GM18861 (cell line): Measurements from ENCODE around the gene ZDHHC14.

Experiments
- ATAC-seq: cut with Tn5 transposase; IDR thresholded peaks from one replicate; pipeline ENCODE4 v1.9.1; 2021; ENCODE audit not compliant: unreplicated experiment

ZDHHC14 gene

GRCh38 chr6:157442291-157442690, 61.3 kb downstream of the ZDHHC14 start:
- ATAC-seq = no peak

GRCh38 chr6:157443066-157443800, 62.2 kb downstream of the ZDHHC14 start:
- ATAC-seq = peak; percentile 90

DNA sequence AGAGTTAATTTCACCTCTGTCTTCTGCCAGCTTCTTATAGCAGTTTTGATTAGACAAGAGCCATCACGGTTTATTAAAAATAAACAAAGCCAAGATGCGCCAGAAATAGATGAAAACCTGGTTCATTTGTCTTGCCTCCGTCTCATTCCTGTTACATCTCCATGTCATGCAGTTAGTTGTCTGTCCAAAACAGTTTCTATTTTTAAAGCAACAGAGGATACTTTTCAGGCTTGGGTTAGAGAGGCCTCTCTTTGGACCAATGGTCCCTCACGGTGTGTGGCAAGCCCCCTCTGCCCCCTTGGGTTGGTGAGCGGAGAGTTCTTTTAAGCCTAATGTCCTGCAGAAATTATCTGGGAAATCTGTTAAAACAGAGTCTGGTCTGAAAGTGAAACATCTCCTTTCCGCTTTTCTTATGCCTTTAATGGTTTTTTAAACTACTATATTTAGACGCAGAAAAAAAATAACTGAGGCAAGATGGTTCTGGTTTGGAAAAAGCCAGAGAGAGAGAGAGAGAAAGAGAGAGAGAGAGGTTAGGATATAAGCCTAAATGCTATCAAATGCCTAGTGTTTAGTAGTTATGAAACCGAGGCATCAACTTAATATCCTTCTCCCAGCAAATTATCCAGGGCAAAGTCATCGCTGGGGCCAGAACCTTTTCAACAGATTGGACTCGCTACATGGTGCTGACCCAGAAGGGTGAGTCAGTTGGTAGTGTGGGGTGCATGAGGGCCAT, 64.5 kb downstream of the ZDHHC14 start:
- no peak for ATAC-seq

DNA sequence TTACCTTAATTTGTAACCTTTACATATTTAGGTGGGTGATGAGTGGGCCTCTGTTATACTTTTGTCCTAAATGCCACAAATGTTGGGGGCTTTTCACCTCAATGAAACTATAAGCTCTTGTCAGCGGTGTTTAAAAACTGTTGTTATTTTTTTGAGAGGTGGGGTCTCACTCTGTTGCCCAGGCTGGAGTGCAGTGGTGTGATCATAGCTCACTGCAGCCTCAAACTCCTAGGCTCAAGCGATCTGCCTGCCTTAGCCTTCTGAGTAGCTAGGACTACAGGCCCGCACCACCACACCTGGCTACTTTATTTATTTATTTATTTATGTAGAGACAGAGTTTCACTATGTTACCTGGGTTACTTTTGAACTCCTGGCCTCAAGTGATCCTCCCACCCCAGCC, 66.7 kb downstream of the ZDHHC14 start:
- ATAC-seq = no peak

DNA sequence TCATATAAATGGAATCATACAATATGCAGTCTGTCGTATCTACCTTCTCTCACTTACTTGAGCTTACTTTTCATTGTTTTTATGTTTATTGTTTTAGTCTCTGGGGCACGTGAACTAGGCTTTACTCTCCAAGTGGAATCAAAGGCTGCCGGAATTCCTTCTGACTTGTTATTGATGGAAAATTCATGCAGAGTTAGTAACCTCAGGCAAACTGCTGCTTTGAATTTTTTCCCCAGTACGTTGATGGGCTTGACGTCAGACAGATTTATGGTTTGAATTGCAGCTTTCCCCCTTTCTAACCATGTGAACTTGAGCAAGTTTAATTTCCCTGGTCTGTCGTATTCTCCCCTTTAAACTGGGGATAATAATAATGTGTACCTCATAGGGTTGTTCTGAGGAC, 68.6 kb downstream of the ZDHHC14 start:
- no peak for ATAC-seq

- no peak for ATAC-seq
Observed at GRCh38 chr6:157450931-157451742, 70.1 kb downstream of the ZDHHC14 start.

DNA sequence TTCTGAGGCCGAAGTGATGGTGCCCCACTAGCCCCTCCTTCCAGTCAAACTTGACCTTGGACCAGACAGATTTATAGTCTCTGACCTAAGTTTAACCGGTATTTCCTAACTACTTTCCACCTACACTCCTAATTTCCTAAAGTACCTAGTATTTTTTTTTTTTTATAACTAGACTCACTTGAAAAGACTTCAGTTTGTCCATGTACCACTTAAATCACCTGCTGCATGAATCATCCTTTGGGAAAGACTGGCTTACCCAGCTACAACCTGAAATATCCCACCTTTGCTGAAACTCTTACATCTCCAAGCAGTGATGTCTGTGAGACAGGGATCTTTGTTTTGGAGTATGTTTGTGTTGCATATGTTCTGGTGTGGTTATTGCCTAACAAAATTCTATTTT, 71.1 kb downstream of the ZDHHC14 start:
- no peak for ATAC-seq

DNA sequence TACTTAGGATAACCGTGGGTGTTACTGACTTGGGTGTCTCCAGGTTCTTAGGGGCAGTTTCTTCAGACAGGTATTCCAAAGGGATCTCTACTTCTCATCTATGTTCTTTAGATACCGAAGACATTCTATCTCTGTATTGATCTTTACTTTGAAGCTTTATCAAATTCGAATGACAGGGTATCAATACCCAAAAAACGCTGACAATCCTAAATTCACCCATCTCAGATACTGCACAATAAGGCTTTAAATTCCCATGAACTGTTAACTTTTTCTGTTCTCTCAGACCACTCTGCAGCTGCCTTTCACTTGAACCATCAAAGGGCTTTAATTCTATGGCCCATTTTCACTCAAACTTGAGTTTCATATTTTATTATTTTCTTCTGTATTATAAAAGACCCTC, 72.1 kb downstream of the ZDHHC14 start:
- no peak for ATAC-seq

DNA sequence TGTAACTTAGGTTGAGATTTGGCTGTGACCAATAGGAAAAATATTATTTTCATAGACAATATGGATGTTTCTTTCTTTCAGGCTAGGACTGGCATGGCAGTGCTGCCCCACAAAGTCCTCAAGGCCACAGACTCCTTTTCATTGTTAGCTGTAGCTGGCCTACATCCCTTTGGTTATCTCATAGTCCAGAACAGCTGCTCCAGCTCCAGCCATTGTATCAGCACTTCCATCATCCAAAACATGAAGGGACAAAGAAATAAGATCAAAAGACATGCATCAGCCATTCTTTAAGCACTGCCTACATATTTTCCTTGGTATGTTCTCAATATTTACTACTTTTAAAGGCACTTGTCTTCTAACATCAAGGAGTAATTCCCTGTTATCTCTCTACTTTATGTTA, 73.0 kb downstream of the ZDHHC14 start:
- ATAC-seq = no peak

- ATAC-seq = no peak
Observed at GRCh38 chr6:157454762-157455714, 74.0 kb downstream of the ZDHHC14 start.

GRCh38 chr6:157455731-157456523, 74.9 kb downstream of the ZDHHC14 start:
- ATAC-seq = no peak

DNA sequence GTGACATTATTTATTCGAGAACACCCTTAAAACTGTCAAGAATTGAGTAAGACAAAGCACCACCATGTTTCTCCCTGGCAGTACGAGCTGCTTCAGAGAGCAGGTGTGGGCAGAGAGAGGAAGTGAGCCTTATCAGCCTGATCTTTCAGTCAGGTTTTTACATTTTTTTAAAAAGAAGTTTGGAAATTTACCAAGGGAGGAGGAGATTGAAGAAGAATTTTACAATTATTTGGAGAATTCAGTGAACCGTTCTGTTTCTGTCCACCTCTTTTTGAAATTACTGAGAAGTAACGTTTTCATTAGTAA, 75.5 kb downstream of the ZDHHC14 start:
- ATAC-seq = no peak

GRCh38 chr6:157457787-157458186, 76.8 kb downstream of the ZDHHC14 start:
- no peak for ATAC-seq

DNA sequence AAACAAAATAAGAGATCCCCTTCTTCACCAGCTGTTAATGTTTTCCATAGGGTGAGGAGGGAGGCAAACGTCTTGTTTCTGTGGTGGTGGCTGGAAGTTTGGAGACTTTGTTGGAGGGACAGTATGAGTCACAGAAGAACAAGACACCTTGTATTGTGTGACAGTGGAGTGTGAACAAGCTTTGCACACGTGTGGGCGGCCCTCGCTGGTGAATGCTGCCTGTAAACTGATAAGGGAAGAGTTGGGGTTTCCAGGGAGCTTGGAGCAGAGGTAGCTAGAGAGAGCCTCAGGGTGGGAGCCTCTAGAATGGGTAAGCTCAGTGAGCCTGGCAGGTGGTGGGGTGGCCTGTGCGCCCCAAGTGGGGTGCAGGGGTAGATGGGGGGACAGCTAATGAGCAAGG, 78.3 kb downstream of the ZDHHC14 start:
- ATAC-seq = no peak

GRCh38 chr6:157460182-157460999, 79.4 kb downstream of the ZDHHC14 start:
- ATAC-seq = no peak

GRCh38 chr6:157461000-157461915, 80.3 kb downstream of the ZDHHC14 start:
- ATAC-seq = peak; percentile 40

GRCh38 chr6:157462956-157463742, 82.2 kb downstream of the ZDHHC14 start:
- no peak for ATAC-seq
